K562 (cell line): ENCODE results near the gene AICDA. TPM values are rescaled to one million over a fixed set of nuclear protein-coding genes. Genes with fewer than 3 reads are reported as not detected.
"Not testable (repeated sequence)": the region's sequence is repeated elsewhere in the genome, so short reads cannot be mapped to it uniquely, and the experiment has no call there.

Experiments
- ATAC-seq: fragments of 200-7000 bp; cut with Tn5 transposase; 3 replicates; pipeline ENCODE4 v1.9.1; 2020; ENCODE audit warnings: moderate library complexity
- BruUV-seq: library from RNA; stranded (reverse); fragments of 400-500 nt; replicated peaks from 2 replicates; lab custom pipeline; 2021; lab: Mats Ljungman, UMichigan
- CTCF ChIA-PET: fragments of 300-600 bp; formaldehyde crosslinking; extraction: SDS; loops from one replicate; lab custom pipeline; 2021; ENCODE audit warnings: low intra/inter-chr PET ratio; lab: Yijun Ruan, JAX
- POLR2A ChIA-PET: fragments of 300-600, 350-650 bp; sonication (Branson Sonifier 250); formaldehyde crosslinking; extraction: SDS; loops from one replicate; lab custom pipeline; 2021; ENCODE audit warnings: antibody characterized with exemption, inconsistent platforms; lab: Yijun Ruan, JAX
- DNase-seq, 4 experiments: peaks; one replicate each; pipeline versions ENCODE4 v3.0.0 to v3.0.0-alpha.2; 2011 to 2018; ENCODE audit warnings: low spot score in 3 of 4, mixed read lengths in 3 of 4; ENCODE audit errors: extremely low read depth in 1 of 4
- FAIRE-seq: peaks from 2 replicates; lab custom pipeline; 2011; peaks lifted over from hg19 to GRCh38; lab: Jason Lieb, UNC
- H2AFZ ChIP-seq: 2 replicates; pipeline ENCODE4 v1.6.0; 2011; ENCODE audit warnings: low read depth, low read length, control low read depth, inconsistent platforms
- H3K27ac ChIP-seq: fragments of 200-600 bp; 3 replicates; pipeline ENCODE4 v1.8.0; 2011; ENCODE audit warnings: low read depth, mild to moderate bottlenecking, control low read depth, inconsistent platforms, low read length, moderate library complexity, mixed read lengths; ENCODE audit errors: extremely low read depth
- H3K27me3 ChIP-seq, 2 experiments: fragments of 300-600 bp in 1 of 2; 2 replicates in 1 of 2; 3 replicates in 1 of 2; pipeline versions ENCODE4 v1.6.0 to v1.8.0; 2011; ENCODE audit warnings: inconsistent platforms in 2 of 2, low read length in 2 of 2, mild to moderate bottlenecking in 1 of 2, mixed read lengths in 1 of 2, moderate library complexity in 1 of 2; ENCODE audit not compliant: control insufficient read depth in 2 of 2, insufficient read depth in 2 of 2
- H3K36me3 ChIP-seq: fragments of 300-600 bp; 3 replicates; pipeline ENCODE4 v1.8.0; 2011; ENCODE audit warnings: mild to moderate bottlenecking, low read length, inconsistent platforms; ENCODE audit not compliant: control insufficient read depth, insufficient read depth
- H3K4me1 ChIP-seq, 2 experiments: fragments of 200-600 bp in 1 of 2; replicated peaks in 1 of 2; 2 replicates in 1 of 2; 3 replicates in 1 of 2; pipeline versions ENCODE4 v1.5.1 to v1.8.0; 2011; ENCODE audit warnings: inconsistent platforms in 2 of 2, low read length in 2 of 2, mild to moderate bottlenecking in 1 of 2, mixed read lengths in 1 of 2, moderate library complexity in 1 of 2; ENCODE audit not compliant: control insufficient read depth in 2 of 2, insufficient read depth in 2 of 2
- H3K4me2 ChIP-seq: 2 replicates; pipeline ENCODE4 v1.6.1; 2011; ENCODE audit warnings: low read length, control low read depth, inconsistent platforms, mixed read lengths; ENCODE audit not compliant: insufficient read depth
- H3K4me3 ChIP-seq: fragments of 200-600 bp; sonication (generic), shearing (Covaris generic); 2 replicates; pipeline ENCODE4 v1.5.1; 2016; ENCODE audit warnings: control low read depth, inconsistent platforms
- H3K79me2 ChIP-seq: fragments of 200-600 bp; 3 replicates; pipeline ENCODE4 v1.8.0; 2011; ENCODE audit warnings: low read length, inconsistent platforms; ENCODE audit not compliant: control insufficient read depth, insufficient read depth
- H3K9ac ChIP-seq, 2 experiments: 2 replicates each; pipeline versions ENCODE4 v1.6.0 to v1.6.1; 2011; ENCODE audit warnings: low read depth in 2 of 2, low read length in 2 of 2, control low read depth in 1 of 2, inconsistent platforms in 1 of 2, mild to moderate bottlenecking in 1 of 2, mixed read lengths in 1 of 2; ENCODE audit not compliant: insufficient read depth in 1 of 2
- H3K9me1 ChIP-seq: one replicate; pipeline ENCODE4 v1.6.0; 2011; ENCODE audit warnings: inconsistent platforms, mild to moderate bottlenecking, low read length, moderate library complexity; ENCODE audit not compliant: control insufficient read depth, insufficient read depth
- H3K9me3 ChIP-seq: replicated peaks from 2 replicates; pipeline ENCODE4 v1.5.1; 2011; ENCODE audit warnings: low read depth, low read length, inconsistent platforms; ENCODE audit not compliant: control insufficient read depth, insufficient read depth
- H4K20me1 ChIP-seq: replicated peaks from 2 replicates; pipeline ENCODE4 v1.6.1; 2011; ENCODE audit warnings: low read length, inconsistent platforms, mixed read lengths; ENCODE audit not compliant: control insufficient read depth, insufficient read depth
- ARID1B ChIP-seq: fragments of 450-650 bp; IDR thresholded peaks from 2 replicates; pipeline ENCODE4 v1.6.1; 2016; ENCODE audit warnings: antibody characterized with exemption, mild to moderate bottlenecking, inconsistent platforms
- FOSL1 ChIP-seq: fragments of 200-800 bp; sonication (Bioruptor generic); conservative IDR thresholded peaks from 2 replicates; pipeline ENCODE4 v1.6.1; 2016; ENCODE audit warnings: missing genetic modification characterization, missing compliant biosample characterization
- HMBOX1 ChIP-seq: sonication (generic); IDR thresholded peaks from 2 replicates; pipeline ENCODE4 v1.6.1; 2016
- PCBP2 ChIP-seq: fragments of 200-400 bp; formaldehyde crosslinking; IDR thresholded peaks from 2 replicates; pipeline ENCODE4 v1.6.1; 2018; ENCODE audit warnings: low read length, low read depth, mild to moderate bottlenecking, moderate library complexity; ENCODE audit not compliant: poor library complexity, severe bottlenecking
- PRMT5 ChIP-seq: sonication (generic); formaldehyde crosslinking; IDR thresholded peaks from 2 replicates; pipeline ENCODE4 v1.5.0; 2020; ENCODE audit warnings: missing genetic modification reagents
- SMC3 ChIP-seq: conservative IDR thresholded peaks from 2 replicates; pipeline ENCODE4 v1.6.1; 2011; ENCODE audit warnings: low read depth, low read length, improper control_type of control experiment; ENCODE audit not compliant: insufficient read depth
- ZNF232 ChIP-seq: sonication (generic); formaldehyde crosslinking; IDR thresholded peaks from 2 replicates; pipeline ENCODE4 v1.8.0; 2022; ENCODE audit warnings: mild to moderate bottlenecking, missing genetic modification reagents
- ZNF24 ChIP-seq: fragments of 450-650 bp; IDR thresholded peaks from 2 replicates; pipeline ENCODE4 v1.6.1; 2016
- ZNF280A ChIP-seq: fragments of 450-650 bp; IDR thresholded peaks from 2 replicates; pipeline ENCODE4 v1.6.1; 2018; ENCODE audit warnings: mild to moderate bottlenecking, low read depth; ENCODE audit not compliant: partially characterized antibody
- WGBS: fragments of 100-300 bp; shearing (Covaris generic); methylation state at CpG from one replicate; pipeline ENCODE4 v1.1.6; 2016; ENCODE audit warnings: low coverage, mixed read lengths; ENCODE audit not compliant: insufficient coverage; ENCODE audit errors: missing lambda C conversion rate; 5-methylcytosine and 5-hydroxymethylcytosine counted together
- in situ Hi-C: fragments of 300-500 bp; cut with MboI; formaldehyde crosslinking; loops from 4 replicates; pipeline ENCODE4 v1.15.0; 2018; ENCODE audit warnings: inconsistent platforms, mixed read lengths
- intact Hi-C: fragments of 100-400 bp; cut with micrococcal nuclease; formaldehyde crosslinking; loops from 2 replicates; pipeline ENCODE4 v1.14.2; 2022
- polyA plus RNA-seq, 8 experiments: library from polyadenylated mRNA; depleted of rRNA in 4 of 8; stranded (reverse) in 5 of 8; unstranded in 3 of 8; fragments of >200 nt; fragmentation: Nextera tagmentation in 2 of 8; fragmentation: Illumina TruSeq in 1 of 8; extraction: Ambion mirVana in 2 of 8; extraction: Trizol in 1 of 8; gene quantifications; 2 replicates each; pipeline versions ENCODE4 v1.2.1 to v1.2.3, GENCODE V29; 2011 to 2014; ENCODE audit warnings: inconsistent platforms in 1 of 8, missing spikeins in 1 of 8
- total RNA-seq, 7 experiments: library from RNA; depleted of rRNA in 6 of 7; stranded (reverse); fragments of >200 nt in 6 of 7; fragmentation: Illumina TruSeq in 2 of 7; extraction: Trizol in 2 of 7; gene quantifications; 2 replicates each; pipeline versions ENCODE4 v1.2.1 to v1.2.3, GENCODE V29; 2011 to 2021; ENCODE audit warnings: low replicate concordance in 1 of 7
- TF ChIP-seq, protein P1 (sequence below): fragments of 450-650 bp; IDR thresholded peaks from 2 replicates; pipeline ENCODE4 v1.6.1; 2016

Gene AICDA
- total and polyA plus RNA-seq, 9 of the 15 experiments (the other 6 are each of a cell fraction or from before 2014, with no cell fraction given), result not detected

GRCh38 chr12:8628731-8629130 is 16.1 kb upstream of the AICDA start:
- Histone ChIP-seq H3K36me3 (no peaks in the 10 kb centered on the region), H3K4me2 (no peak overlapping the region), H3K4me1 (no peaks in the 10 kb centered on the region), H3K27me3 (peaks cover 0 to 5% of the 10 kb centered on the region in 2 experiments; a peak in 1 of 5 replicates), H2AFZ (no peak overlapping the region), H3K27ac (no peak overlapping the region), H4K20me1 (no peaks in the 10 kb centered on the region), H3K79me2 (no peaks in the 10 kb centered on the region), H3K4me3 (no peak overlapping the region), H3K9me1 (no peaks in the 10 kb centered on the region), H3K9me3 (no peaks in the 10 kb centered on the region), H3K9ac (no peak overlapping the region)
- no TSS peak for BruUV-seq
- no peak for FAIRE-seq
- in situ Hi-C loops, result no loop called here
- DNase-seq, result no peak
- intact Hi-C loops, result no loop called here
- POLR2A ChIA-PET, result interaction anchor here (1.5 kb wide), 1 partner anchor 11 kb away, joined by 5 read pairs; no protein-coding TSS in a partner anchor
- no peak for ATAC-seq
- WGBS, result 0% methylated on average over 3 of the region's 3 CpGs
- TF ChIP-seq ZNF232 (CRISPR knock-in tag), result no peak
- no peak for TF ChIP-seq PRMT5 (CRISPR knock-in tag)
- no peak for TF ChIP-seq FOSL1 (tag)
- TF ChIP-seq HMBOX1, result no peak
- no peak for TF ChIP-seq PCBP2
- no peak for TF ChIP-seq ZNF24
- TF ChIP-seq SMC3, result no peak
- TF ChIP-seq ZNF280A, result no peak
- TF ChIP-seq ARID1B, result no peak
- TF ChIP-seq, protein P1, sequence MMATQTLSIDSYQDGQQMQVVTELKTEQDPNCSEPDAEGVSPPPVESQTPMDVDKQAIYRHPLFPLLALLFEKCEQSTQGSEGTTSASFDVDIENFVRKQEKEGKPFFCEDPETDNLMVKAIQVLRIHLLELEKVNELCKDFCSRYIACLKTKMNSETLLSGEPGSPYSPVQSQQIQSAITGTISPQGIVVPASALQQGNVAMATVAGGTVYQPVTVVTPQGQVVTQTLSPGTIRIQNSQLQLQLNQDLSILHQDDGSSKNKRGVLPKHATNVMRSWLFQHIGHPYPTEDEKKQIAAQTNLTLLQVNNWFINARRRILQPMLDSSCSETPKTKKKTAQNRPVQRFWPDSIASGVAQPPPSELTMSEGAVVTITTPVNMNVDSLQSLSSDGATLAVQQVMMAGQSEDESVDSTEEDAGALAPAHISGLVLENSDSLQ, result no peak
- CTCF ChIA-PET, result no interaction called here

GRCh38 chr12:8624750-8625149 is 12.1 kb upstream of the AICDA start:
- H3K27me3 ChIP-seq, H3K9me3 ChIP-seq, CTCF ChIA-PET, H3K9ac ChIP-seq, H3K9me1 ChIP-seq, POLR2A ChIA-PET, BruUV-seq, FAIRE-seq, H3K4me2 ChIP-seq, H3K36me3 ChIP-seq, H4K20me1 ChIP-seq, intact Hi-C loops, H3K4me3 ChIP-seq, H2AFZ ChIP-seq, ATAC-seq, H3K79me2 ChIP-seq, in situ Hi-C loops, H3K4me1 ChIP-seq, DNase-seq, H3K27ac ChIP-seq: not testable (repeated sequence)
- WGBS, result no CpG with 5 or more reads among the region's 26 CpGs
